GM15510 (cell line): ENCODE data around the gene PPP2R2B.

Experiments
- POLR2A ChIP-seq: IDR thresholded peaks from 3 replicates; pipeline ENCODE4 v1.6.1; 2011; ENCODE audit warnings: borderline replicate concordance; ENCODE audit not compliant: insufficient read length; ENCODE audit errors: extremely low read depth

PPP2R2B gene

DNA sequence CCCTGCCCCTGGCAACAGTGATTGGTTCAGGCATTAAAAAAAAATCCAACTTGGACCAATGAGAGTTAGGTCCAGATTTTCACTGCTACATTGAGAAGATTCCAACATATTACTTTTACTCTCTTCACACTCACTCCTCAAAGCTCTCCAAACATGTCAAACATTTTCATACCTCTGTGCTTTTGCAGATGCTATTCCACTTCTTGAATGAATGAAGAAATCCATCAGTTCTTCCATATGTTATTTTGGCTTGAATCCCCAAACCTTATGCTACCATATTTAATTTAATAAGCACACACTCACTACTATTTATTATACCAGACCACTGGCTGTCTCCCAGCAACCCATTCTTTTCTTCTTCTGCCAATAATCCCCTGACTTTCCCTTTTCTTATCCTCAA is 87.1 kb downstream of the PPP2R2B start:
- TF ChIP-seq POLR2A, result no peak

DNA sequence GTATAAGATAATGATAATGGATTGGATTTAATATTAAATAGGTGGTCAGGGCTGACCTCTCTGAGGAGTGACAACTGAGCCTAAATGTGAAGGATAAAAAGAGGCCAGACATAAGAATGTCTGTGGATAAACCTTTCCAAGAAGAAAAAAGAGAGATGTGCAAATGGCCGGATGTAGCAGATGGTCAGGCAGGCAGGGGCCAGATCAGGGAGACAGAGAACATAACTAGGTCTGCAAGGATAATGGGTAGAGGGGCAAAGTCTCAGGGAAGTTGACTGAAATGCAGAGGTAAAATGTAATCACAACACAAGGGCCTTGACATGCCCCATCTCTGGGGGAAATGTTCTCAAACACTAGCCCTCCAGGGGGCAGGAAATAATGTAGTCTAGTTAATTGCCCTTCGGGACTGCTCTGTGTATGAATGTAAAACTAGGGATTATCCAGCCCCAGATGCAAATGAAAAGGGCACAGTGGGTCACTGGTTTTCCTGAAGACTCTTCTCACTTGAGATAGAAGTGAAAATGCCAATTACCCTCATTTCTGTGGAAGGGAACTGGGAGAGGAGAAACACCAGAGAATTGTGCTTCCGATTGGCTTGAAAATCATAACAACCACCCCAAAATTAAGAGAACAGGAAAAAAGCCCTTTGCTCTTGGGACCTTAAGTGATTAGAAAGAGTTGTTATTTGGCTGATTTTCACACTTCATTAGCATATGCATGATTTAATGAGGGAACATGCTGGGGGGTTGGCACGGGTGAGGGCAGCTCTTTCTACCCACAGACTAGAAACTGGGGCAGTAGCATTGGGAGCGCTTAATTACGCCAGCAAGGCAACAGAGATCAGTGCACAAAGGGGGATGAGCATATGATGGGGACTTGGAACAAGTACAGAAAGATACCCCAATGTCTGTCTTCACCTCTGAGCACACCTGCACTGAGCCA is 88.6 kb downstream of the PPP2R2B start:
- no peak for TF ChIP-seq POLR2A

DNA sequence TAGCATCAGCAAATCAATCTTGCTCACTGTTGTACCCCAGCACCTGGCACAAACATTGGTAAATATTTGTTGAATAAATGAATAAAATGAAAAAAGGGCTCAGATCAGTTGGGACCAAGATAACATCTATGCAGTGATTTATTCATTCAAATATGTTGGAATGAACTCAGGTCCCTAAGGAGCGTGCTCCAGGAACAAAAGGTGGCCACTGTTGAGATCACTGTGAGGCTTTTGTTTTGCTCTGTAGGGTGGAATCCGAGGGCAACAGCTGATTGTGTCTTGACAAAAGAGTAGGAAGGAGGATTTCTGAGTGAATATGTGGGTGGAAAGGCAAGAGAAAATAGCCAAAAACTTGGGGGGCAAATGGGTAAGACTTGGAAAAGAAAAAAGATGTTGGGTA is 89.7 kb downstream of the PPP2R2B start:
- no peak for TF ChIP-seq POLR2A

DNA sequence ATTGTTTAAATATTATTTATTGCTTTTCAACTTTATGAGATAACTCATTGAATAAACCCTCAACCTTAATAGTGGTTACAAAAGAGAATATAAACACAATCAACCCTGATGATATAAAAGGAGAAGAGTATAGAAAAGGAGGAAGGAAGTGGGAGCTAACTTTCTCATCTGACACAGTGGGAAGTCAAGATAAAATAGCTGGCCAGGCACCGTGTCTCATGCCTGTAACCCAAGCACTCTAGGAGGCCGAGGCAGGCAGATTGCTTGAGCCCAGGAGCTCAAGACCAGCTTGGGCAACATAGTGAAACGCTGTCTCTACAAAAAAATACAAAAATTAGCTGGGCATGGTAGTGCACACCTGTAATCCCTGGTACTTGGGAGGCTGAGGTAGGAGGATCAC is 93.5 kb downstream of the PPP2R2B start:
- TF ChIP-seq POLR2A, result no peak

DNA sequence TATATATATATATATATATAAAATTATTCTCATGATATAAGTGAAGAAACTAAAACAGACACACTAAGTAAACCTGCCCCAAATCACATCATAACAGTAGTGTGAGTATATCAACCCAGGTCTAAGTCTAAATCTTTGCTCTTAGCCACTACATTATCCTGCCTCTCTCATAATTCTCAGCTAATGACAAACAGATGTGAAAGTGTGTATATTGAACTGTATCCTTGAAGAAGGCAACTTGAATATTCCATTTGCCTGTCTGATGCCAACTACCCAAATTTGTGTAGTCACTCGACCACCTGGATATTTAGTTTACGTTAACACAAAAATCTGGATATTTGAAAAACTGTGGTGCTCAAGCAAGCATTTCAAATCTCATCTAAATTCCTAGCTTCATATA is 97.4 kb downstream of the PPP2R2B start:
- no peak for TF ChIP-seq POLR2A

DNA sequence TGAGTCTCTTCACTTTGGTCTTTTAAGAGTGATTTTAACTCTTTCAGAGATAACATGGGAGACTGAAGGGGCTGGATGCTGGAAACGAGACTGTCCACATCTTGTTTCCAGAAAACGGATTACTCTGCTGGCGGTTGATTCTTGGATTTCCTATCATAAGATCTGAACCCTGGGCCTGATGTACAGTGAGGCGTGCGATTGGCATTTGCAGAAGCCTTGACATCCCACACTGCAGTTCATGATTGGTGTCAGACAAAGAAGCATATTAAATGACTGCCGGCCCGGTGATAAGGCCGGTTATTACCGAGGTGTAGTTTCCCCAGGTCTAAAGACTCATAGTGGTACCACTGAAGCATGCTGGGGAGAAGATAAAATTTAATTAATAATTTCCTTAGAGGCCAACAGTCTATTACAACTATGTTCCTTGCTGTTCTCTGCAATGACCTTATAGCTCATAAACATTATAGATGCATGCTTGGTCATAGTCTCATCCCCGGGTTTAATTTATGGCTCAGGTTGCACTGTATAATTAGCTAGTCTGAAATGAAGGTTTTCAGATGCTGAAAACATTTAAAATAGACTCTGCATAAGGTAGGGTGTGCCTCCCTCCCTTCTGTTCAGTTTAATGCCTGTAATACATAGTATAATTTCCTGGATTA is 99.2 kb downstream of the PPP2R2B start:
- TF ChIP-seq POLR2A, result no peak

DNA sequence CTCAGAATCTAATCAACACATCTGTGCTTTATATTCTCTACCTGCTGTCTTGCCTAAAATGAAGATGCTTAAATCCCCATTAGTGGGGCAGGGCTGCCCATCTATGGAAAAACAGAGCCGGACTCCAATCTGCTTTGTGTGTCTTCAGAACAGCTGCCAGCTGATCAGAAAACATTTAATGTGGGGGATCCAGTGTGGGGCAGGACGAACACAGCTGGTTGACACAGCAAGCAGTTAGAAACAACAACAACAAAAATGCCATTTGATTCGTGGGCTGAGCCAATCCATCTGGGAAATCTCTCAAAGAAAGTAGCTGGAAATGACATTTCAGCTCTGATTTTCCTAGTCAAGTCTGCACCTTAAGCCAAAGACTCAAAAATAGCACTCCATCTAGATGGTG is 99.8 kb downstream of the PPP2R2B start:
- TF ChIP-seq POLR2A, result no peak

DNA sequence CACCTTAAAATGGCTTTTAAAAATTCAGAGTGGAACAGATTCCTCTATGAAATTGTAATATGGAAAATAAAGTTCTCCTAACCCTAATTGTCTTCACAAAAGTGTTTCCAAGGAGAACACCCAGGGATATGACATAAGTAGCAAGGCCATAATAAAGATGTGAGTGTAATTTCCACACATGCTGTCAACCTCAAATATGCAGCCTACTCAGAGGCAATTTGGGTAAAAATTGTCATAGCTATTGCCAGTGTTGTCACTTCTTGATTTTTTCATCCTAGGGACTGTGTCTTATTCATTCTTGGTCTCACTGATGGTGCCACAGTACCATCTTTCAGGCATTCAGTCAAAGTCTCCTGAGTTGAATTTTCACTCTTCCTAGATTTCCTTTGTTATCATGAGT is 100.3 kb downstream of the PPP2R2B start:
- TF ChIP-seq POLR2A, result no peak

DNA sequence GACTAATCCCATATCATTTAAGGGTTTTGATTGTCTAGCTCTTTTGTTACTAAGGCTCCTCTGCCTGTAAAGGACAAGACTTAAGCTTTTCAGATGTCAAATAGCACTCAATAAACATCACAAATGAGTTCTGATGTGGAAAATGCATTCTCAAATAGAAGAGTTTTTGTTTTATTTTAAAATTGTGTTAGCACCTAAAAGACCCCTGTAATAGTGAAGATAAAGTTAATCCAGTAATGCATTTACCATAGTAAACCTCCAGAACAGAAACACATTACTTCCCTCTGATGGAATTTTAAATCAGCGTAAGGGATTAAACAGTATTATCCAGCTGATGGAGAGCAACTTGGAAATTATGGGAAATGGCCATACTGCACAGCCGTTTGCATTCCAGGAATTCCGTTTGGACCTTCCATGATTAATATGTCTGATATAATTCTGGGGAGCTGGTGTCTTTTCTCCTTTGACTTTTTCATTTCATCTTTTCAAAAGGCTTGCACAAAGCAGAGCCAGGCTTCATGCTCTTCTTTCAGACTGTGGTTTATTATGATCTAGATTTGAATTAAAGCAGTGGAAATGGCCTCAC is 105.6 kb downstream of the PPP2R2B start:
- no peak for TF ChIP-seq POLR2A

DNA sequence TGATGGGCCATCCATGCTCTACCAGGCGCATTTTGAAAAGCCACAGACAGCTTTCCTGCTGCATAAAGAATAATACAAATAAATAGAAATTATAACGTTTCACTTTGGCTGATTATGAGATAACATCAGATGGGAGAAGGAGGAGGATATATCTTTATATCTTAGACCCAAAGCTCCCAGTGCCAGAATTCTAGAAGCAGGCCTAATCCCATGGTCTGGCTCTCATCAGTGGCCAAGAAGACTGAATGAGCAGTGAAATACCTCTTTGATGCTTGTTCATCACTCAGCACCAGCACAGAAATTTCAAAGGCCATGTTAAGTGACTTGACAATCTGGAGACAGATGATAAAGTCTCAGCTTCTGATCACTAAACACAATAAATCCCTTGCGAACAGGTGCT is 107.6 kb downstream of the PPP2R2B start:
- no peak for TF ChIP-seq POLR2A

DNA sequence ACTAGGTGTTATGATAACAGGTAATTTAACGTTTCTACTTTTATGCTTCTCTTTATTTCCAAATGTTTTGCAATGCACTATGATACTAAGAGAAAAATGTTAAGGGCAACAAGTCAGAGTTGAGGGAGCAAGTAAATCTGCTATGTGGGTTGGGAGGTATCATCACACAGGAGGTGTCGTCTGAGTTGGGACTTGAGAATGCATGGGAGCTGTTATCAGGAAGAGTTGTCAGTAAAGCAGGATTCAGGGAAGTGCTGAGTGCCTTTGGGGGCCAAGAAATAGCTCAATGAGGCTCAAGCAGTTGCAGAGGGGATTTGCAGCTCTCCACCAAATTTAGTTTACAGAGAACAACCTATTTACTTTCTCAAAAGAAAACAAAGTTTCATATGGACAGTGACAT is 108.0 kb downstream of the PPP2R2B start:
- TF ChIP-seq POLR2A, result no peak

DNA sequence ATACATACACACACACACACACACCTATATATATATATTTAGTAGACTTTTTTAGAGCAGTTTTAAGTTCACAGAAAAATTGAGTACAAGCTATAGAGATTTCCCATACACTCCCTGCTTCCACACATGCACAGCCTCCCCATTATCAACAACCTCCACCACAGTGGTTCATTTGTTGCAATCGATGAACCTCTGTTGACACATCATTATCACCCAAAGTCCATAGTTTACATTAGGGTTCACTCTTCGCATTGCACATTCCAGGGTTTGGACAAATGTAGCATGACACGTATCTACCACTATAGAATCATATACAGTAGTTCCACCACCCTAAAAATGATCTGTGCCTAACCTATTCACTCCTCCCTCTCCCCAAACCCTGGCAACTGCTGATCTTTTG is 111.0 kb downstream of the PPP2R2B start:
- no peak for TF ChIP-seq POLR2A

DNA sequence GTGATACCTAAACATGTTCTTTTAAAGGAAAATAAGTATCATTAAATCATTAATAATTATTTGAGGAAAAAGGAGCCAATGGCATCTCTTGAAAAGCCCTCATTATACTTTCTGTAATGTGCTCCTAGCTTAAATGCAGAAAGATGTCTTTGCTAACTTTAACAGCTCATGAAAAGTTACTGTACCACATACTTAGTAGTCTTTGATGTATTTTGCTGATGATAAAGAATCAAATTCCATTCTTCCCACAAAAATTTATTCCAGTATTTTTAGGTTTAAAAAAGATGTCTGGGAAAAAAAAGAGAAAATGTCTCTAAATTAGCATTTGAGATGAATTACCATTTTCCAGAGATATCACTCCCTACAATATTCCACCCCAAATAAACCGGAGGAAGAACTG is 112.5 kb downstream of the PPP2R2B start:
- TF ChIP-seq POLR2A, result no peak

DNA sequence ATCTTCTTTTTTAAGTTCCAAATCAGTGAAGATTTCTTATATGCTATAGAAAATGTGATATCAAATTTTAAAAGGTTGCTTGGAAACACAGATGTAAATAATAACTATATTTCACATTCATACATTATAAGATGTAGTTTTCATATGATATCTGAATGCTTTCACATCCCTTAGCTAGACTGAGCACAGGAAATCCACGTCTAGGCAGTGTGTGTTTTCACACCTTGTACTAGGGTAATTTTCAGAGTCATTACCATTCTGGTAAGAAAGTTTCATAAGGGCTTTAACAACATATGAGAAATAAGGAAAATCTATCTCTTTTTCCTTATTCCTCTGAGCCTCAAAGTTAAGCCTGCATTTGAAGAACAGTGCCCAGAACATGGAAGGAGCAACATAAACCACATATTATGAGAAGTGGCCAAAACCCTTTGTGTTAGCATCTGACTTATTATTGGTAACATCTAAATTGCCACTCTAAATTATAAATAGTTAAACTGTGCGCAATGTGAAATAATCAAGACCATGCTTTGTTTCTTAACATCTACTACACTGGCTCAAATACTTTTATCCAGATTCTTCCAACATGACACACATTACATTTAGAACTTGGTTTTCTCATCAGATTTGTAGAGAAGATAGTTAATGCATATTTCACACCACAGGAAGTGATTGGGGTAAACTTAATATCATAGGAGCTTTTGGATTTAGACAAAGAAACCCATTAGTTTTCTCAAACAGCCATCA is 113.3 kb downstream of the PPP2R2B start:
- no peak for TF ChIP-seq POLR2A

DNA sequence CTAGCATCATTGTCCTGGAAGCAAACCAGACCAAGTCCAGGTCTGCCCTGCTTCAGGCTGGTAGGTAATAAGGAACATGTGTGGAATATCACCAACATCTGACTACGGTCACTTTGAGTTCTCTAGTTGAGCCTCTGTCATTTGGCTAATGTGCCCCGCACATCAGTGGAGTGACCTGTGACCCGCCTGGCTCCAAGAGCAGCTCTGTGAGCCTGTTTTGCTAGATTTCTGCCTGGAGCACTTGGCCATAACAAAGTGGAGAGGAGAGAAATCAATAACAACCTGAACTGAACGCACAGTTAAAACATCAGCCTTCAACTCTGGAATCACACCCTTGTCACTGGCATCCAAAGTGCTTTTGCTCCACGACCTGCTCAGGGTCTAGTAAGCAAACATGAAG is 115.7 kb downstream of the PPP2R2B start:
- no peak for TF ChIP-seq POLR2A

DNA sequence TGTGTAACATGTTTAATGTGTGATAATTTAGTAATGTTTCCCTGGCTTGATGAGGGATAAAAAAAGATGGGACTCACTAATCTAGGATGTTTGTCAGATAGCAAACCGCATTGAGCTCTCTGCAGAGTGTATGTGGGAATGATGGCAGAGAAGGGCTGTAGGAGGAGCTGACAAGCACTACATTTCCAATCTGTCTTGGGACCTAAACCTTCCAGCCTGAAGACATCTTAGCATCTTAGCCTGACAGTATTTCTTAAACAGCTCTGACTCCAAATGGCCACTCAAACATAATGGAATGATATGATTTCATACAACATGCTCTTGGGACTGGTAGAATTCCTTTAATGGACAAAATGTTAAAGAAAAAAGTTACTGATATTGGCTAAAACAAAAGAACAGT is 116.7 kb downstream of the PPP2R2B start:
- TF ChIP-seq POLR2A, result no peak

DNA sequence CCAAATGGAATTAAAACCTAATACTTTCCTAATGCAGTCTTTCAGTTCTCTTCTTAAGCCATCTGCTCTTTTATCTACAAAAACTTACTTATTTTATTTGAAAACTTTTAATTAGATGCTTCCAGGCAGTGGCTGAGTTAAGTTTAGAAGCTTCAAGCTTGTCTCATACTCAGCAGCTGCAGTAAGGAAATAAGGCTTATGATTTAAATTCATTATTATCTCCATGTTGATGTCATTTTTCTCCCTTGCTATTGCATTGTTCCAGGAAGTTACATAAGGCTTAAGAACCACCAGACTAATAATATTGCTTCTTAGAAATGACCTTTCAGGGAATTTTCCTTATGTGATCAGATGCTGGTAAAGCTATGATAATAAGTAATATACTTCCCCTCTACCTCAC is 119.6 kb downstream of the PPP2R2B start:
- TF ChIP-seq POLR2A, result no peak
